Nucleus accumbens (tissue), 56 donors: ENCODE results near the gene HOXB7.

Source experiments
- DNase-seq, 56 donors: peaks; one replicate each; lab custom pipeline; 2025; lab: John Stamatoyannopoulos, UW

The HOXB7 gene

GRCh38 chr17:48612456-48612853, 1.6 kb upstream of the HOXB7 start:
- no peak for DNase-seq

GRCh38 chr17:48611681-48612455, 1.1 kb upstream of the HOXB7 start:
- DNase-seq = no peak

- DNase-seq = no peak
These were observed 396 bp upstream of the HOXB7 start for GRCh38 chr17:48611213-48611612.

- DNase-seq = no peak
These were observed 997 bp downstream of the HOXB7 start for GRCh38 chr17:48609759-48610281.

GRCh38 chr17:48609033-48609432, 1.8 kb downstream of the HOXB7 start:
- no peak for DNase-seq

- DNase-seq = no peak
These were observed 2.4 kb downstream of the HOXB7 start for GRCh38 chr17:48608494-48608834.

- DNase-seq = no peak
These were observed 3.8 kb downstream of the HOXB7 start for GRCh38 chr17:48606892-48607614.

GRCh38 chr17:48605991-48606891, 4.6 kb downstream of the HOXB7 start:
- DNase-seq = no peak

GRCh38 chr17:48605409-48605919, 5.4 kb downstream of the HOXB7 start:
- no peak for DNase-seq

GRCh38 chr17:48604770-48605329, 6.0 kb downstream of the HOXB7 start, which contains the start of gene HOXB6:
Gene HOXB6, minus strand, starts transcription at chr17:48604986. Its CDS starts 6,836 bp downstream, at chr17:48598150.
- DNase-seq = no peak

GRCh38 chr17:48603959-48604769, 6.7 kb downstream of the HOXB7 start:
- DNase-seq = no peak

GRCh38 chr17:48601539-48602425, 9.0 kb downstream of the HOXB7 start:
- DNase-seq = no peak

GRCh38 chr17:48601207-48601538, 9.6 kb downstream of the HOXB7 start:
- DNase-seq = no peak

GRCh38 chr17:48600244-48601098, 10.3 kb downstream of the HOXB7 start:
- DNase-seq = no peak

- no peak for DNase-seq
These were observed 11.5 kb downstream of the HOXB7 start for GRCh38 chr17:48599354-48599753.

GRCh38 chr17:48598736-48599135, 12.1 kb downstream of the HOXB7 start:
- DNase-seq = no peak
